GM21786 (cell line): Measurements from ENCODE around the gene CDHR1.
"Not testable (repeated sequence)": the region's sequence is repeated elsewhere in the genome, so short reads cannot be mapped to it uniquely, and the experiment has no call there.

Experiments
- ATAC-seq: cut with Tn5 transposase; IDR thresholded peaks from one replicate; pipeline ENCODE4 v1.9.1; 2021; ENCODE audit not compliant: unreplicated experiment

Gene CDHR1

GRCh38 chr10:84173501-84173929 is 20.8 kb upstream of the CDHR1 start, which contains the start of gene GPR15LG:
GPR15LG (plus strand) TSS chr10:84173801; CDS start chr10:84173852, 51 bp downstream.
- peak; percentile 45 for ATAC-seq

- no peak for ATAC-seq
Measured at GRCh38 chr10:84175436-84175835, 18.9 kb upstream of the CDHR1 start.

GRCh38 chr10:84176351-84176750 is 18.0 kb upstream of the CDHR1 start:
- ATAC-seq: no peak

- no peak for ATAC-seq
Measured at GRCh38 chr10:84176836-84177474, 17.4 kb upstream of the CDHR1 start.

GRCh38 chr10:84177541-84178141 is 16.7 kb upstream of the CDHR1 start:
- ATAC-seq: peak; percentile 35

- no peak for ATAC-seq
Measured at GRCh38 chr10:84178160-84178609, 16.2 kb upstream of the CDHR1 start.

- ATAC-seq: peak; percentile 87
Measured at GRCh38 chr10:84179059-84179710, 15.2 kb upstream of the CDHR1 start.

GRCh38 chr10:84180386-84180785 is 14.0 kb upstream of the CDHR1 start:
- not testable (repeated sequence) for ATAC-seq

- no peak for ATAC-seq
Measured at GRCh38 chr10:84181631-84182030, 12.7 kb upstream of the CDHR1 start.

- ATAC-seq: peak; percentile 54
Measured at GRCh38 chr10:84184517-84184916, 9.8 kb upstream of the CDHR1 start.

- no peak for ATAC-seq
Measured at GRCh38 chr10:84185526-84186175, 8.7 kb upstream of the CDHR1 start.

GRCh38 chr10:84188815-84189214 is 5.5 kb upstream of the CDHR1 start:
- ATAC-seq: no peak

GRCh38 chr10:84190621-84191020 is 3.7 kb upstream of the CDHR1 start:
- no peak for ATAC-seq

- no peak for ATAC-seq
Measured at GRCh38 chr10:84191106-84191505, 3.2 kb upstream of the CDHR1 start.

- ATAC-seq: no peak
Measured at GRCh38 chr10:84193327-84193726, 1.0 kb upstream of the CDHR1 start.

- no peak for ATAC-seq
Measured at GRCh38 chr10:84193846-84194423, 402 bp upstream of the CDHR1 start.

GRCh38 chr10:84195044-84195830 is 900 bp downstream of the CDHR1 start:
- no peak for ATAC-seq

GRCh38 chr10:84196083-84196482 is 1.7 kb downstream of the CDHR1 start:
- no peak for ATAC-seq

- ATAC-seq: no peak
Measured at GRCh38 chr10:84196941-84197340, 2.6 kb downstream of the CDHR1 start.

- no peak for ATAC-seq
Measured at GRCh38 chr10:84197643-84198042, 3.3 kb downstream of the CDHR1 start.
